Skin of body (tissue), 2 donors: ENCODE measurements around the gene PLXNA2. TPM values are rescaled to one million over a fixed set of nuclear protein-coding genes. Genes with fewer than 3 reads are reported as not detected.
A peak's percentile ranks its signal among the peaks of the same experiment; 100 is the strongest.

Experiments used
- DNase-seq: peaks from one replicate; lab custom pipeline; 2025; lab: John Stamatoyannopoulos, UW
- total RNA-seq: library from RNA; depleted of rRNA; stranded (reverse); fragments of >200 nt; gene quantifications from one replicate; pipeline ENCODE4 v1.2.3, GENCODE V29; 2014

PLXNA2 gene
- 13.5 TPM for total RNA-seq

GRCh38 chr1:208243967-208244916 lies at the start of gene PLXNA2:
Gene PLXNA2, minus strand, starts transcription at chr1:208244384. Its CDS starts 26,462 bp downstream, at chr1:208217922.
- DNase-seq, result peak; percentile 22

GRCh38 chr1:208292908-208293307 lies 48.7 kb upstream of the PLXNA2 start:
- no peak for DNase-seq

- DNase-seq, result peak; percentile 6
Observed at GRCh38 chr1:208291923-208292711, 47.9 kb upstream of the PLXNA2 start.

- no peak for DNase-seq
Observed at GRCh38 chr1:208291129-208291528, 46.9 kb upstream of the PLXNA2 start.

GRCh38 chr1:208289716-208290115 lies 45.5 kb upstream of the PLXNA2 start:
- no peak for DNase-seq

GRCh38 chr1:208288495-208288894 lies 44.3 kb upstream of the PLXNA2 start:
- DNase-seq, result no peak

GRCh38 chr1:208280681-208281450 lies 36.7 kb upstream of the PLXNA2 start:
- DNase-seq, result no peak

GRCh38 chr1:208279826-208280588 lies 35.8 kb upstream of the PLXNA2 start:
- DNase-seq, result peak; percentile 34

GRCh38 chr1:208278638-208279037 lies 34.5 kb upstream of the PLXNA2 start:
- no peak for DNase-seq

- DNase-seq, result peak; percentile 54
Observed at GRCh38 chr1:208276757-208277435, 32.7 kb upstream of the PLXNA2 start.

GRCh38 chr1:208275083-208275482 lies 30.9 kb upstream of the PLXNA2 start:
- DNase-seq, result no peak

- DNase-seq, result no peak
Observed at GRCh38 chr1:208273386-208274017, 29.3 kb upstream of the PLXNA2 start.

- DNase-seq, result no peak
Observed at GRCh38 chr1:208272713-208273112, 28.5 kb upstream of the PLXNA2 start.

GRCh38 chr1:208272311-208272710 lies 28.1 kb upstream of the PLXNA2 start:
- DNase-seq, result no peak

- no peak for DNase-seq
Observed at GRCh38 chr1:208271236-208271635, 27.1 kb upstream of the PLXNA2 start.

GRCh38 chr1:208270651-208271141 lies 26.5 kb upstream of the PLXNA2 start:
- peak; percentile 23 for DNase-seq

- DNase-seq, result peak; percentile 18
Observed at GRCh38 chr1:208269338-208269666, 25.1 kb upstream of the PLXNA2 start.

GRCh38 chr1:208268541-208269337 lies 24.6 kb upstream of the PLXNA2 start:
- DNase-seq, result no peak

- DNase-seq, result no peak
Observed at GRCh38 chr1:208265525-208265924, 21.3 kb upstream of the PLXNA2 start.
